Ovary (tissue), 9 donors: ENCODE data around the gene SDHAF2. TPM values are rescaled to one million over a fixed set of nuclear protein-coding genes. Genes with fewer than 3 reads are reported as not detected.

ENCODE experiments used
- DNase-seq, 5 donors: peaks; one replicate each; pipeline ENCODE4 v3.0.0-alpha.2; 2019 to 2020
- H3K27ac ChIP-seq, 2 donors: fragments of 200-600 bp; one replicate each; pipeline versions ENCODE4 v1.5.1 to v1.8.0; 2019 to 2022
- H3K27me3 ChIP-seq: fragments of 200-600 bp; one replicate; pipeline ENCODE4 v1.8.0; 2022
- H3K36me3 ChIP-seq: fragments of 200-600 bp; sonication (generic); one replicate; pipeline ENCODE4 v1.5.1; 2019
- H3K4me1 ChIP-seq: one replicate; pipeline ENCODE4 v1.8.1; 2013; ENCODE audit warnings: mild to moderate bottlenecking, moderate library complexity; ENCODE audit not compliant: insufficient read depth
- H3K4me3 ChIP-seq: fragments of 200-600 bp; sonication (generic); one replicate; pipeline ENCODE4 v1.5.1; 2017
- H3K9me3 ChIP-seq, 2 donors: fragments of 200-600 bp in 1 of 2; sonication (generic) in 1 of 2; one replicate each; pipeline versions ENCODE4 v1.5.1 to v1.8.1; 2013 to 2019; ENCODE audit warnings: mild to moderate bottlenecking in 1 of 2, moderate library complexity in 1 of 2
- EP300 ChIP-seq: sonication (generic); formaldehyde crosslinking; IDR thresholded peaks from one replicate; pipeline ENCODE4 v1.6.1; 2017; ENCODE audit warnings: antibody characterized with exemption
- POLR2A ChIP-seq: fragments of 450-650 bp; IDR thresholded peaks from one replicate; pipeline ENCODE4 v1.6.1; 2017; ENCODE audit warnings: antibody characterized with exemption, mild to moderate bottlenecking, moderate library complexity
- WGBS, 3 donors: extraction: QIAGEN DNeasy Blood & Tissue Kit in 1 of 3; methylation state at CpG; one replicate each; pipeline versions ENCODE4 v1.1.5 to v1.1.7; 2013 to 2017; 5-methylcytosine and 5-hydroxymethylcytosine counted together
- intact Hi-C, 4 donors: fragments of 100-400 bp; cut with DNase I; formaldehyde crosslinking; loops; one replicate each; pipeline versions ENCODE4 v1.11.0 to v1.15.1; 2022 to 2023
- polyA plus RNA-seq, 2 donors: library from polyadenylated mRNA; stranded (reverse); fragments of 200-250 nt in 1 of 2; fragments of 350-450 nt in 1 of 2; fragmentation: Illumina TruSeq in 1 of 2; extraction: RNeasy Lipid Tissue Mini Kit (QIAGEN cat#74804) in 1 of 2; gene quantifications; one replicate each; pipeline ENCODE4 v1.2.3, GENCODE V29; 2013 to 2014
- total RNA-seq, 7 donors: library from RNA; depleted of rRNA in 2 of 7; stranded (reverse); fragments of >200 nt in 2 of 7; fragmentation: NEBNext Ultra II Directional in 3 of 7; extraction: Animal tissue kit (Norgen Biotek cat#: 25700) in 3 of 7; gene quantifications; one replicate each; pipeline versions ENCODE4 v1.1.0 to v1.2.4, GENCODE V29; 2016 to 2023
- TF ChIP-seq, protein P1 (sequence below), 3 donors: fragments of 450-650 bp in 2 of 3; fragments of 200-600 bp in 1 of 3; IDR thresholded peaks; one replicate each; pipeline versions ENCODE4 v1.5.1 to v1.8.0; 2016 to 2022; ENCODE audit warnings: antibody characterized with exemption in 3 of 3, mild to moderate bottlenecking in 1 of 3
- donor health status: DM: no; HTN: no; CAD: no; lungs with moderate emphysema.
- donor health status: DM: no; HTN: no; CAD: no.
- donor health status: Bipolar disorder and iron deficiency.
- donor health status: DM: yes; HTN: yes; CAD: no.
- donor health status: DM: no; HTN: no; CAD: no.
- donor health status: DM: yes; HTN: yes; CAD: no.

Gene SDHAF2
- total and polyA plus RNA-seq, 9 donors = 31.9 to 91.1 (median 39.5) TPM

DNA sequence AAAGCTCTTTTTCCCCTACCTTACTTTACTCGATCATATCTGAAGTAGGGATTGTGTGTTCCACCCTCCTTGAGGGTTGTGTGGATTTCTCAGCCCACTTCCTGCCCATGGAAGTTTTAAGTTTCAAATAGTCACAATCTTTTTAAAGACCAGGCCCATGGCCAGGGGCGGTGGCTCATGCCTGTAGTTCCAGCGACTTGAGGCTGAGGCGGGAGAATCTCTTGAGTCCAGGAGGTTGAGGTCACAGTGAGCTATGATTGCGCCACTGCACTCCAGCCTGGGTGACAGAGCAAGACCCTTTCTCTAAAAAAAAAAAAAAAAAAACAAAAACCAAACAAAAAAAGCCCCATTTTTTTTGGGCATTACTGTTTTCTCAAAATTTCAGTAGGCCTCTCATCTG, 42.4 kb downstream of the SDHAF2 start:
- 68 to 75% (median 74%) methylated on average over 5 of the region's 5 CpGs for WGBS, 3 donors
- Histone ChIP-seq H3K9me3 (no peaks in the 10 kb centered on the region), H3K27ac (peak overlapping the region in 1 of 2 donors; percentile 10), H3K4me3 (no peak overlapping the region), H3K27me3 (no peaks in the 10 kb centered on the region), H3K36me3 (no peaks in the 10 kb centered on the region), H3K4me1 (no peaks in the 10 kb centered on the region)
- TF ChIP-seq EP300 = no peak
- TF ChIP-seq, protein P1, sequence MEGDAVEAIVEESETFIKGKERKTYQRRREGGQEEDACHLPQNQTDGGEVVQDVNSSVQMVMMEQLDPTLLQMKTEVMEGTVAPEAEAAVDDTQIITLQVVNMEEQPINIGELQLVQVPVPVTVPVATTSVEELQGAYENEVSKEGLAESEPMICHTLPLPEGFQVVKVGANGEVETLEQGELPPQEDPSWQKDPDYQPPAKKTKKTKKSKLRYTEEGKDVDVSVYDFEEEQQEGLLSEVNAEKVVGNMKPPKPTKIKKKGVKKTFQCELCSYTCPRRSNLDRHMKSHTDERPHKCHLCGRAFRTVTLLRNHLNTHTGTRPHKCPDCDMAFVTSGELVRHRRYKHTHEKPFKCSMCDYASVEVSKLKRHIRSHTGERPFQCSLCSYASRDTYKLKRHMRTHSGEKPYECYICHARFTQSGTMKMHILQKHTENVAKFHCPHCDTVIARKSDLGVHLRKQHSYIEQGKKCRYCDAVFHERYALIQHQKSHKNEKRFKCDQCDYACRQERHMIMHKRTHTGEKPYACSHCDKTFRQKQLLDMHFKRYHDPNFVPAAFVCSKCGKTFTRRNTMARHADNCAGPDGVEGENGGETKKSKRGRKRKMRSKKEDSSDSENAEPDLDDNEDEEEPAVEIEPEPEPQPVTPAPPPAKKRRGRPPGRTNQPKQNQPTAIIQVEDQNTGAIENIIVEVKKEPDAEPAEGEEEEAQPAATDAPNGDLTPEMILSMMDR (IDR thresholded peaks at IDR 0.05) = no peak
- intact Hi-C loops = loop anchor here in 2 of 4 donors (10.0 kb wide), 3 partner anchors 103 to 263 kb away; no protein-coding TSS in a partner anchor
- DNase-seq = peak in 1 of 5 donors; percentile 51

DNA sequence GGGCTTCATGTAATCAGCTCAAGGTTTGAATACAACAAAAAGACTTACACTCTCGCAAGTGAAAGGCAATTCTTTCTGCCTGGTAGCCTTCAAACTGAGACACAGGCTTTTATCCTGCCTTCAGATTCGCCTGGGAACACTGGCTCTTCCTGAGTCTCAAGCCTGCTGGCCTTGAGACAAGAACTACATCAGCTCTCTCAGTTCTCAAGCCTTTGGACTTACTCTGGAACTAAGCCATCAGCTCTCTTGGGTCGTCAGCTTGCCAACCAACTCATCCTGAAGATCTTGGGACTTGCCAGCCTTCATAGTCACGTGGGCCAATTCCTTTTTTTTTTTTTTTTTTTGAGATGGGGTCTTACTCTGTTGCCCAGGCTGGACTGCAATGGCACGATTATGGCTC, 42.9 kb downstream of the SDHAF2 start:
- Histone ChIP-seq H3K4me1 (no peaks in the 10 kb centered on the region), H3K36me3 (no peaks in the 10 kb centered on the region), H3K9me3 (no peaks in the 10 kb centered on the region), H3K27ac (no peak overlapping the region), H3K4me3 (no peak overlapping the region), H3K27me3 (no peaks in the 10 kb centered on the region)
- DNase-seq = peak in 1 of 5 donors; percentile 34
- intact Hi-C loops = loop anchor here in 2 of 4 donors (10.0 kb wide), 3 partner anchors 102 to 262 kb away; no protein-coding TSS in a partner anchor
- WGBS, 3 donors = 48 to 68% (median 61%) methylated on average over 5 of the region's 5 CpGs
- TF ChIP-seq EP300 (no peak), POLR2A (no peak)
- TF ChIP-seq, protein P1 (IDR thresholded peaks at IDR 0.05) = no peak

DNA sequence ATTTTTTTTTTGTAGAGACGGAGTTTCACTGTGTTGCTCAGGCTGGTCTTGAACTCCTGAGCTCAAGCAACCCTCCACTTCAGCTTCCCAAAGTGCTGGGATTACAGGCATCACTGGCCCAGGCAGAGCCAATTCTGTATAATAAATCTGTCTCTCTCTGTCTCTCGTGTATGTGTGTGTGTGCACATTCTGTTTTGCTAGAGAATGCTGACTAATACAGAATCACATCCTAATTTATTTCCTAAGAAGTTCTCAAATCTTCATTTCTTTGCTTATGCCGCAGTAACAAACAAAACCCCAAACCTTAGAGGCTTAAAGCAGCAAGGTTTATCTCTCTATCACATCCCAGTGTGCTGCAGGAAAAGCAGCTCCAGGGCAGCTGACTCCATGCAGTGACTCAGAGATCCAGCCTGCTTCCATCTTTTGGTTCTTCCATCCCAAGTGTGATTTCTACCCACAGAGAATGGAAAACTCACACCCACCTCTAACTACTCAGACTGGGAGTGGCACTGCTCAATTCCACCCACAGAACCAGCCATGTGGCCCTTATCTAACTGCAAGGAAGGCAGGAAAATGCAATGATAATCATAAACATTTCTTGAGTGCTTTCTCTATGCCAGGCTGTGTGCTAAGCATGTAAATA, 43.6 kb downstream of the SDHAF2 start:
- 66 to 82% (median 71%) methylated on average over 3 of the region's 3 CpGs for WGBS, 3 donors
- H3K27me3 ChIP-seq = no peaks in the 10 kb centered on the region
- H3K4me1 ChIP-seq = no peaks in the 10 kb centered on the region

DNA sequence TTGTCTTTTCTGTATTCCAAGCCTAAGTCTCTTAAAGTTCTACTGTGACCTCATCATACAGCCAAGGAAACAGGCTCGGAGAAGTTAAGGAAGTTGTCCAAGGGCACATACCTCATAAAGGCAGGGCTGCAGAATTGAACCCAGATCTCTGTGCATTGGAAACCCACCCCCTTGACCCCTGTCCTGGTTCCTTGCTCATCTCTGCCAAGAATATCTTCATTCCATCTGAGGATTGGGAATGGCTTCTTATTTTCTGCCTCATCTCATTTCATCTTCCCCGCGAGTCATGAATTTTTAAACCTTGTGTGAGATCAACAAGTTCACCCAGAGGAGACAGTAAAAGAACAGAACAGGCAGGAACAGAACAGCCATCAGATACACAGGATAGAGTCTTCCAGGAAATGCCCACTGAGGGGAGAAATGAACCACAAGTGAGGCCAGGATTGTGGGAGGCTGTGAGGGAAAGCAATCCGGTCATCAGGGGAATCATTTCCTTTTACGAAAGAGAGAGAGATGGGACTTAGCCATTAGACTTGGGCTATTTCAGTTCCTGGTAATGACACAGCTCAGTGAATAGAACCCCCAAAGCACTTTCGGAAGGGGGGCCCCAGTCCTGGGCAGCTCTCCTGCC, 44.2 kb downstream of the SDHAF2 start:
- no peak for DNase-seq
- Histone ChIP-seq H3K4me3 (no peak overlapping the region), H3K27ac (no peak overlapping the region), H3K9me3 (no peaks in the 10 kb centered on the region), H3K27me3 (no peaks in the 10 kb centered on the region), H3K36me3 (no peaks in the 10 kb centered on the region), H3K4me1 (no peaks in the 10 kb centered on the region)
- intact Hi-C loops = loop anchor here in 2 of 4 donors (10.0 kb wide), 3 partner anchors 101 to 261 kb away; no protein-coding TSS in a partner anchor
- 74 to 84% (median 83%) methylated on average over 6 of the region's 6 CpGs for WGBS, 3 donors
- TF ChIP-seq, protein P1 (IDR thresholded peaks at IDR 0.05) = no peak
- TF ChIP-seq POLR2A (no peak), EP300 (no peak)

More for the DNA sequence above, 43.6 kb downstream of the SDHAF2 start:
- H3K4me3 ChIP-seq = no peak overlapping the region
- H3K9me3 ChIP-seq = no peaks in the 10 kb centered on the region
- intact Hi-C loops = loop anchor here in 2 of 4 donors (10.0 kb wide), 3 partner anchors 101 to 261 kb away; no protein-coding TSS in a partner anchor
- H3K27ac ChIP-seq = no peak overlapping the region
- no peaks in the 10 kb centered on the region for H3K36me3 ChIP-seq
- DNase-seq = no peak
- TF ChIP-seq POLR2A (no peak), EP300 (no peak)
- TF ChIP-seq, protein P1 (IDR thresholded peaks at IDR 0.05) = no peak
